ENCODE data around the gene MEIOB.
"Not testable (repeated sequence)": the region's sequence is repeated elsewhere in the genome, so short reads cannot be mapped to it uniquely, and the experiment has no call there.

The MEIOB gene

GRCh38 chr16:1906055-1906845, 34.3 kb upstream of the MEIOB start:
- no peak for DNase-seq

- DNase-seq: no peak
Observed at GRCh38 chr16:1903845-1904840, 32.2 kb upstream of the MEIOB start.

- DNase-seq: no peak
Observed at GRCh38 chr16:1903220-1903574, 31.2 kb upstream of the MEIOB start.

GRCh38 chr16:1902547-1903219, 30.7 kb upstream of the MEIOB start:
- no peak for DNase-seq

- no peak for DNase-seq
Observed at GRCh38 chr16:1900452-1900774, 28.4 kb upstream of the MEIOB start.

GRCh38 chr16:1899641-1900451, 27.9 kb upstream of the MEIOB start:
- DNase-seq: no peak

GRCh38 chr16:1897692-1898091, 25.7 kb upstream of the MEIOB start:
- DNase-seq: not testable (repeated sequence)

GRCh38 chr16:1895949-1896675, 24.1 kb upstream of the MEIOB start:
- no peak for DNase-seq

- DNase-seq: no peak
Observed at GRCh38 chr16:1895068-1895467, 23.1 kb upstream of the MEIOB start.

- no peak for DNase-seq
Observed at GRCh38 chr16:1890708-1891050, 18.7 kb upstream of the MEIOB start.

GRCh38 chr16:1890024-1890707, 18.2 kb upstream of the MEIOB start:
- no peak for DNase-seq

GRCh38 chr16:1887711-1888354, 15.9 kb upstream of the MEIOB start:
- DNase-seq: no peak

- DNase-seq: no peak
Observed at GRCh38 chr16:1884889-1885288, 12.9 kb upstream of the MEIOB start.

GRCh38 chr16:1884155-1884760, 12.3 kb upstream of the MEIOB start:
- DNase-seq: no peak

- DNase-seq: not testable (repeated sequence)
Observed at GRCh38 chr16:1881172-1881571, 9.2 kb upstream of the MEIOB start.

- no peak for DNase-seq
Observed at GRCh38 chr16:1879477-1879876, 7.5 kb upstream of the MEIOB start.

GRCh38 chr16:1878256-1878655, 6.3 kb upstream of the MEIOB start:
- no peak for DNase-seq

- DNase-seq: no peak
Observed at GRCh38 chr16:1877804-1878203, 5.8 kb upstream of the MEIOB start.

GRCh38 chr16:1877089-1877488, 5.1 kb upstream of the MEIOB start:
- no peak for DNase-seq

GRCh38 chr16:1876468-1876867, 4.5 kb upstream of the MEIOB start:
- DNase-seq: no peak
